Activated CD8-positive, alpha-beta memory T cell treated with anti-CD3 and anti-CD28 coated beads for 4 hours (primary cell): ENCODE measurements around the gene PMFBP1.
A peak's percentile ranks its signal among the peaks of the same experiment; 100 is the strongest.
"Not testable (repeated sequence)": the region's sequence is repeated elsewhere in the genome, so short reads cannot be mapped to it uniquely, and the experiment has no call there.

Source experiments
- DNase-seq, 2 donors: peaks; one replicate each; pipeline ENCODE4 v3.0.0-alpha.2; 2020; ENCODE audit warnings: low read depth in 2 of 2

The PMFBP1 gene

GRCh38 chr16:72107371-72107770, 64.6 kb downstream of the PMFBP1 start:
- DNase-seq, result no peak

- no peak for DNase-seq
Observed at GRCh38 chr16:72105978-72106377, 66.0 kb downstream of the PMFBP1 start.

GRCh38 chr16:72104905-72105304, 67.0 kb downstream of the PMFBP1 start:
- no peak for DNase-seq

- no peak for DNase-seq
Observed at GRCh38 chr16:72101195-72101594, 70.8 kb downstream of the PMFBP1 start.

GRCh38 chr16:72099377-72099818, 72.6 kb downstream of the PMFBP1 start:
- peak in 1 of 2 donors; percentile 4 for DNase-seq

- DNase-seq, result no peak
Observed at GRCh38 chr16:72098936-72099335, 73.0 kb downstream of the PMFBP1 start.

GRCh38 chr16:72094266-72094610, 77.7 kb downstream of the PMFBP1 start:
- peak; percentile 10 to 60 for DNase-seq

- peak; percentile 82 to 87 for DNase-seq
Observed at GRCh38 chr16:72093448-72094265, 78.3 kb downstream of the PMFBP1 start, which contains the start of the genes DHX38 and TXNL4B. Gene DHX38, plus strand, starts transcription at chr16:72093847. Its CDS starts 2,311 bp downstream, at chr16:72096158. Gene TXNL4B, minus strand, starts transcription at chr16:72093620. Its CDS starts 2,871 bp downstream, at chr16:72090749.

- no peak for DNase-seq
Observed at GRCh38 chr16:72092832-72093447, 79.0 kb downstream of the PMFBP1 start.

GRCh38 chr16:72091217-72091616, 80.7 kb downstream of the PMFBP1 start:
- DNase-seq, result no peak

GRCh38 chr16:72085002-72085401, 87.0 kb downstream of the PMFBP1 start:
- no peak for DNase-seq

- DNase-seq, result no peak
Observed at GRCh38 chr16:72084445-72084844, 87.5 kb downstream of the PMFBP1 start.

- DNase-seq, result no peak
Observed at GRCh38 chr16:72083778-72084404, 88.1 kb downstream of the PMFBP1 start.

- DNase-seq, result not testable (repeated sequence)
Observed at GRCh38 chr16:72076991-72077706, 94.8 kb downstream of the PMFBP1 start.

GRCh38 chr16:72075067-72075466, 96.9 kb downstream of the PMFBP1 start:
- DNase-seq, result not testable (repeated sequence)

- DNase-seq, result no peak
Observed at GRCh38 chr16:72073560-72074230, 98.3 kb downstream of the PMFBP1 start.

- DNase-seq, result no peak
Observed at GRCh38 chr16:72072514-72073342, 99.2 kb downstream of the PMFBP1 start.
